Measurements from ENCODE around the gene PRELID1.

Gene PRELID1

DNA sequence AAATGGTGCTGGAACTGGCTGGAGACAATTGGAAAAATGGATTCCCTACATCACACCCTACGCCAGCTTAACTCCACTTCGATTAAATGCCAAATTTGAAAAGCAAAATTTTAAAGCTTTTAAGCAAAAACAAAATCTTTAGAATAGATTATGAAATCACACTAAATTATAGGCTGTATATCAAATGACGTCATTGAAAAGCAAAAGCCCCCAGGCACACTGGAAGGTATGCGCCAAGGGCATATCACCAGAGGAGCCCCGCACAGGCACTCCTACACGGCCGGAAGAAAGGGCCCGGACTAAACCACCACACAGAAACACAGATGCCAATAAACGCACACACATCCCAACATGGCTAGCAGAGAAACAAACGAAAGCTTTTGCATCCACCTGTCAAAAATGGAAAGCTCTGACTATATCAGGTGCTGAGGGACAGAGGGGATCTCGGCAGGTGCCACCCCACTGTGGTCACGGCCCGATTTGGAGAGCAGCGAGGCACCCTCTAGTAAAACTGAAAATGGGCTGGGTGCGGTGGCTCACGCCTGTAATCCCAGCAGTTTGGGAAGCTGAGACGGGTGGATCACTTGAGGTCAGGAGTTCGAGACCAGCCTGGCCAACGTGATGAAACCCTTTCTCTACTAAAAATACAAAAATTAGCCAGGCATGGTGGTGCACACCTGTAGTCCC, 25.1 kb downstream of the PRELID1 start:
- Histone ChIP-seq H4K20me1 (ENCODE audit: low read depth, low read length) (no peaks in the 10 kb centered on the region), H3K4me3 (ENCODE audit: insufficient read depth, low read length, poor library complexity, severe bottlenecking) (no peak overlapping the region), H3K27me3 (ENCODE audit: low read length) (no peaks in the 10 kb centered on the region), H3F3A (ENCODE audit: insufficient read depth) (no peaks in the 10 kb centered on the region), H3K9ac (ENCODE audit: low read length) (no peak overlapping the region), H3K27ac (ENCODE audit: low read depth, low read length) (no peak overlapping the region), H3K36me3 (ENCODE audit: low read length) (0 out of 2 replicates have a peak, but pooled peaks cover 5% of the 10 kb centered on the region), H3K79me2 (ENCODE audit: insufficient read depth, low read length) (no peaks in the 10 kb centered on the region), H3K9me2 (replicated peaks; ENCODE audit: insufficient read depth, low read length) (no peaks in the 10 kb centered on the region), H2AFZ (ENCODE audit: low read depth, low read length, severe bottlenecking) (no peak overlapping the region), H3K9me3 (ENCODE audit: insufficient read depth, low read length) (no peaks in the 10 kb centered on the region), H3K4me2 (ENCODE audit: low read depth, low read length, poor library complexity, severe bottlenecking) (no peak overlapping the region)
- TF ChIP-seq EZH2phosphoT487 (conservative IDR thresholded peaks at IDR 0.05; ENCODE audit: low read length), result no peak

DNA sequence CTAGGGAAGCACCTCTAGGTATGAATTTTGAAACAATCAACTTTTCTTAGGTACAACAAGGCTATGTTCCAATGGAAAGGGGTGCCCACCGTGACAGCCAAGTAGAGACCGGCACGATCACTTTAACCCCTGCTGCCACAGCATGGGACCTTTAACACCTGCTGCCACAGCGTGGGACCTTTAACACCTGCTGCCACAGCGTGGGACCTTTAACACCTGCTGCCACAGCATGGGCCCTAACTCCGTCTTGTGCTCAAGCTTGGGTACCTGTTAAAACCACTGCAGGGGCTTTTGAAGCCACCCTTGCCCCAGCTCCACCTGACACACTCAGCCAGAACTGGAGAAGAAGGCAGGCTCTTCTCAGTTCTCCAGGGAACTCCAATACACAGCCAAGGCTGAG, 26.3 kb downstream of the PRELID1 start:
- H3F3A ChIP-seq (ENCODE audit: insufficient read depth), result no peaks in the 10 kb centered on the region
- no peak overlapping the region for H3K4me3 ChIP-seq (ENCODE audit: insufficient read depth, low read length, poor library complexity, severe bottlenecking)
- H4K20me1 ChIP-seq (ENCODE audit: low read depth, low read length), result no peaks in the 10 kb centered on the region
- TF ChIP-seq, protein P1, sequence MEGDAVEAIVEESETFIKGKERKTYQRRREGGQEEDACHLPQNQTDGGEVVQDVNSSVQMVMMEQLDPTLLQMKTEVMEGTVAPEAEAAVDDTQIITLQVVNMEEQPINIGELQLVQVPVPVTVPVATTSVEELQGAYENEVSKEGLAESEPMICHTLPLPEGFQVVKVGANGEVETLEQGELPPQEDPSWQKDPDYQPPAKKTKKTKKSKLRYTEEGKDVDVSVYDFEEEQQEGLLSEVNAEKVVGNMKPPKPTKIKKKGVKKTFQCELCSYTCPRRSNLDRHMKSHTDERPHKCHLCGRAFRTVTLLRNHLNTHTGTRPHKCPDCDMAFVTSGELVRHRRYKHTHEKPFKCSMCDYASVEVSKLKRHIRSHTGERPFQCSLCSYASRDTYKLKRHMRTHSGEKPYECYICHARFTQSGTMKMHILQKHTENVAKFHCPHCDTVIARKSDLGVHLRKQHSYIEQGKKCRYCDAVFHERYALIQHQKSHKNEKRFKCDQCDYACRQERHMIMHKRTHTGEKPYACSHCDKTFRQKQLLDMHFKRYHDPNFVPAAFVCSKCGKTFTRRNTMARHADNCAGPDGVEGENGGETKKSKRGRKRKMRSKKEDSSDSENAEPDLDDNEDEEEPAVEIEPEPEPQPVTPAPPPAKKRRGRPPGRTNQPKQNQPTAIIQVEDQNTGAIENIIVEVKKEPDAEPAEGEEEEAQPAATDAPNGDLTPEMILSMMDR (IDR thresholded peaks at IDR 0.05; ENCODE audit: insufficient read depth, low read length, poor library complexity, severe bottlenecking), result no peak
- TF ChIP-seq EZH2phosphoT487 (conservative IDR thresholded peaks at IDR 0.05; ENCODE audit: low read length), result no peak
- H3K9me2 ChIP-seq (replicated peaks; ENCODE audit: insufficient read depth, low read length), result no peaks in the 10 kb centered on the region
- no peak overlapping the region for H3K4me2 ChIP-seq (ENCODE audit: low read depth, low read length, poor library complexity, severe bottlenecking)
- no peak overlapping the region for H2AFZ ChIP-seq (ENCODE audit: low read depth, low read length, severe bottlenecking)
- no peak overlapping the region for H3K27ac ChIP-seq (ENCODE audit: low read depth, low read length)
- H3K27me3 ChIP-seq (ENCODE audit: low read length), result no peaks in the 10 kb centered on the region
- 0 out of 2 replicates have a peak, but pooled peaks cover 7% of the 10 kb centered on the region for H3K36me3 ChIP-seq (ENCODE audit: low read length)
- no peak overlapping the region for H3K9ac ChIP-seq (ENCODE audit: low read length)
- no peaks in the 10 kb centered on the region for H3K9me3 ChIP-seq (ENCODE audit: insufficient read depth, low read length)
- no peaks in the 10 kb centered on the region for H3K79me2 ChIP-seq (ENCODE audit: insufficient read depth, low read length)

- H3K4me3 ChIP-seq (ENCODE audit: insufficient read depth, low read length, poor library complexity, severe bottlenecking), result no peak overlapping the region
- H4K20me1 ChIP-seq (ENCODE audit: low read depth, low read length), result no peaks in the 10 kb centered on the region
- no peaks in the 10 kb centered on the region for H3K9me3 ChIP-seq (ENCODE audit: insufficient read depth, low read length)
- TF ChIP-seq, protein P1 (IDR thresholded peaks at IDR 0.05; ENCODE audit: insufficient read depth, low read length, poor library complexity, severe bottlenecking), result no peak
- no peak for TF ChIP-seq EZH2phosphoT487 (conservative IDR thresholded peaks at IDR 0.05; ENCODE audit: low read length)
- no peak overlapping the region for H2AFZ ChIP-seq (ENCODE audit: low read depth, low read length, severe bottlenecking)
- H3K79me2 ChIP-seq (ENCODE audit: insufficient read depth, low read length), result no peaks in the 10 kb centered on the region
- no peaks in the 10 kb centered on the region for H3K9me2 ChIP-seq (replicated peaks; ENCODE audit: insufficient read depth, low read length)
- 0 out of 2 replicates have a peak, but pooled peaks cover 7% of the 10 kb centered on the region for H3K36me3 ChIP-seq (ENCODE audit: low read length)
- H3K4me2 ChIP-seq (ENCODE audit: low read depth, low read length, poor library complexity, severe bottlenecking), result no peak overlapping the region
- no peak overlapping the region for H3K27ac ChIP-seq (ENCODE audit: low read depth, low read length)
- H3K27me3 ChIP-seq (ENCODE audit: low read length), result no peaks in the 10 kb centered on the region
- H3F3A ChIP-seq (ENCODE audit: insufficient read depth), result no peaks in the 10 kb centered on the region
- H3K9ac ChIP-seq (ENCODE audit: low read length), result no peak overlapping the region
Measured at GRCh38 chr5:177330991-177331842, 27.6 kb downstream of the PRELID1 start.
